ENCODE results near the gene USP22.

USP22 gene

GRCh38 chr17:20999841-21000532 lies 42.8 kb downstream of the USP22 start:
- no peak for DNase-seq (ENCODE audit: low spot score)

GRCh38 chr17:20999044-20999573 lies 43.7 kb downstream of the USP22 start:
- no peak for DNase-seq (ENCODE audit: low spot score)

- DNase-seq (ENCODE audit: low spot score) = peak; percentile 76
Observed at GRCh38 chr17:20998571-20999043, 44.2 kb downstream of the USP22 start.

- DNase-seq (ENCODE audit: low spot score) = peak; percentile 30
Observed at GRCh38 chr17:20997711-20998570, 44.9 kb downstream of the USP22 start.

- no peak for DNase-seq (ENCODE audit: low spot score)
Observed at GRCh38 chr17:20996724-20997615, 45.8 kb downstream of the USP22 start.

GRCh38 chr17:20995873-20996723 lies 46.7 kb downstream of the USP22 start:
- no peak for DNase-seq (ENCODE audit: low spot score)

GRCh38 chr17:20995164-20995872 lies 47.5 kb downstream of the USP22 start:
- no peak for DNase-seq (ENCODE audit: low spot score)

- DNase-seq (ENCODE audit: low spot score) = no peak
Observed at GRCh38 chr17:20994779-20995149, 48.0 kb downstream of the USP22 start.

- DNase-seq (ENCODE audit: low spot score) = no peak
Observed at GRCh38 chr17:20993863-20994778, 48.7 kb downstream of the USP22 start.

- peak; percentile 91 for DNase-seq (ENCODE audit: low spot score)
Observed at GRCh38 chr17:20992987-20993862, 49.6 kb downstream of the USP22 start.

- no peak for DNase-seq (ENCODE audit: low spot score)
Observed at GRCh38 chr17:20992416-20992815, 50.4 kb downstream of the USP22 start.

- DNase-seq (ENCODE audit: low spot score) = no peak
Observed at GRCh38 chr17:20991276-20992037, 51.4 kb downstream of the USP22 start.

GRCh38 chr17:20989991-20990855 lies 52.6 kb downstream of the USP22 start:
- DNase-seq (ENCODE audit: low spot score) = no peak

- DNase-seq (ENCODE audit: low spot score) = no peak
Observed at GRCh38 chr17:20989481-20989880, 53.3 kb downstream of the USP22 start.

GRCh38 chr17:20988896-20989295 lies 53.9 kb downstream of the USP22 start:
- DNase-seq (ENCODE audit: low spot score) = no peak

- DNase-seq (ENCODE audit: low spot score) = no peak
Observed at GRCh38 chr17:20988001-20988636, 54.7 kb downstream of the USP22 start.

All from pons (tissue), 1 donor.